GM19193 (cell line): ENCODE data around the gene TOM1.

Source experiments
- POLR2A ChIP-seq: IDR thresholded peaks from 4 replicates; pipeline ENCODE4 v1.6.1; 2011; ENCODE audit not compliant: insufficient read depth, insufficient read length; ENCODE audit errors: extremely low read depth

TOM1 gene

GRCh38 chr22:35314161-35314942 lies 14.7 kb downstream of the TOM1 start:
- no peak for TF ChIP-seq POLR2A

GRCh38 chr22:35315141-35315854 lies 15.6 kb downstream of the TOM1 start:
- TF ChIP-seq POLR2A: no peak

DNA sequence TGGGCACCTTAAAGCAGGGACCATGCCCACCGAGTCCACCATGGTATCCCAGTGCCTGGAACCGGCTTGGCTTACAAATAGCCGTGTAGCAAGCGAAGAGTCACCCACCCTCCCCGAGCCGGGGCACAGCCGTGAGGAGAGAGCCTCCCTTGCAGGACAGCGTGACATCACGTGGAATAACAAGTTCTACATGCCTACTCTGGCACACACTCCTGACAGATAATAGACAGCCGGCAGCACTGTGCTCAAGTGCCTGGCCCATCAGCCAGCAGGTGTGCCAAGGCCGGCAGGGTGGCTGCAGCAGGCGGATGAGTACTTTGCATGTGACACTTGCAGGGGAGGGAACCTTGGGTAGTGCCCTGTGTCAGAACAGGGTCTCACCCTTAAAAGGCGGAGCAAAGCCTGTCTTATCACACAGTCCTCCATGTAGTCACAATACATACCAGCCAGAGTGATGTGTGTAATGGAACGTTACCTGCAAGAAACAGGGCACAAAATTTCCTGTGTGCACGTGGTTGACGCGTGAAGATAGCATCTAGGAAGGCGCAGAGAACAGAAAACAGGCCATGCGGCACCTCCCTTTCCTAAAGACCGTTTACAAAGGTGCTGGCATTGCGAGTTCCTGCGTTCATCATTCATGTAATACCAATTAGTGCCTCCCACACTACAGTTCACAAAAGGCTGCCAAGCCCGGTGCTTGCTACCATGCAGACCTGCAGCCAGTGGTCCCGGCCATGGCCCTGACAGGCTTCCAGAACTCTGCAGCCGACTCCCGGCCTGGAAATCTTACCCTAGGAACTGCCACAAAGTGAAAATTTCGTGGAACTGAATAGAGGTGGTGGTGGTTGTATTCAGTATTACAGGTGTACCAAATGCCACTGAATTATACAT lies 16.4 kb downstream of the TOM1 start:
- TF ChIP-seq POLR2A: no peak

DNA sequence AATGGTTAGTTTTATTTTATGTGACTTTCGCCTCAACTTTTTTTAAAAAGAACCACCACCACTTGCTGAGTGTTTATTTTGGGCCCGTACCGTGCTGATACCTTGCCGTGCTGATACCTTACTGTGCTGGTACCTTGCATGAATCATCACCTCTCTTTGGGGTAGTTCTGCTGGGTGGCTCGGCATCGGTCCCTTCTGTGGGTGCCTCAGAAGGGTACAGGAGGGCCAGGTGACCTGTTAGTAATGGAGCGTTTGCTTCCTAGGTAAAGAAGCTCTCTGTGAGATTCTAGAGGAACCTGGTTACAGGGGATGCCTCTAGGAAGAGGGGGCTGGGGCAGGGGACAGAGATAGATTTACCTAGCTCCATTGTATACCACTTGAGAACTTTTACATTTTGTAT lies 17.1 kb downstream of the TOM1 start:
- no peak for TF ChIP-seq POLR2A

- TF ChIP-seq POLR2A: no peak
Measured at GRCh38 chr22:35317680-35318290, 18.1 kb downstream of the TOM1 start.

DNA sequence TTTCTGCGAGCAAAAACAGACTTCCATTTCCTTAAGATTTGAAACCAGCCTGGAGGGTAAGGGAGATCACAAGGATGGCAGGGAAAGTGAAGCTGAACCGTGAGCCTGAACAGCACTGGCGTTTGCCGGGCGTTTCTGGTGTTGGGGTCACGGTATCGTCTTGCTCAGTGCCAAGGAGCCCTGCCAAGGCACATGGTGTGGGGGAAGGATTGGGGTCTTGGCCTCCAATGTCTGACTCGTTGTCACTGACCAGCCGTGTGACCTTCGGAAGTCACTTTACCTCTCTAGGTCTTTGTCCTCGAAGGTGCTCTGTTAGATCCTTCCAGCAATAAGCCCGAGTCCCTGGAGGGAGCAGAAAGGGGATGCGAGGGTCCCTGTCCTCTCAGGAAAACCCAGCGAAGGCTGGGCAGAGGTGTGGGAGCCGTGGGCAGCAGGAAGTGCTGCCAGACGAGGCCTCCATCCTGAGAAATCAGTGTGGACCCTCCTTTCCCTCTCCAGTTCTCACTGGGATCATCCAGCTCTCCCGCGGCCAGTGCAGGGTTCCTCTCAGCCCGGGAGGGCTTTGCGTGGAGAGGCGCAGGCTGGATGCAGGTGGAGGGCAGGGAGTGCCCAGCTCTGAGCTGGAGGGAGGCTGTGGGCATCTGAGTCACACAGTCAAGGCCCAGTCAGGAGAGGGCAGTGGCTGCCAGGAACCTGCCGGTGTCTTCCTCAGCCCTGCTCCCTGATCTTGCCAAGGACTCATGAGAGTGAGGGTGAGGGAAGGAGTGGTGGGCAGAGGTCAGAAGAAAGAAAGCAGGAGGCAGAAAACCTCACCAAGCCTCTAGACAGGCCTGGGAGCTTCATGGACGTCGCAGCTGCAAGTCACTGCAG lies 18.9 kb downstream of the TOM1 start:
- no peak for TF ChIP-seq POLR2A

DNA sequence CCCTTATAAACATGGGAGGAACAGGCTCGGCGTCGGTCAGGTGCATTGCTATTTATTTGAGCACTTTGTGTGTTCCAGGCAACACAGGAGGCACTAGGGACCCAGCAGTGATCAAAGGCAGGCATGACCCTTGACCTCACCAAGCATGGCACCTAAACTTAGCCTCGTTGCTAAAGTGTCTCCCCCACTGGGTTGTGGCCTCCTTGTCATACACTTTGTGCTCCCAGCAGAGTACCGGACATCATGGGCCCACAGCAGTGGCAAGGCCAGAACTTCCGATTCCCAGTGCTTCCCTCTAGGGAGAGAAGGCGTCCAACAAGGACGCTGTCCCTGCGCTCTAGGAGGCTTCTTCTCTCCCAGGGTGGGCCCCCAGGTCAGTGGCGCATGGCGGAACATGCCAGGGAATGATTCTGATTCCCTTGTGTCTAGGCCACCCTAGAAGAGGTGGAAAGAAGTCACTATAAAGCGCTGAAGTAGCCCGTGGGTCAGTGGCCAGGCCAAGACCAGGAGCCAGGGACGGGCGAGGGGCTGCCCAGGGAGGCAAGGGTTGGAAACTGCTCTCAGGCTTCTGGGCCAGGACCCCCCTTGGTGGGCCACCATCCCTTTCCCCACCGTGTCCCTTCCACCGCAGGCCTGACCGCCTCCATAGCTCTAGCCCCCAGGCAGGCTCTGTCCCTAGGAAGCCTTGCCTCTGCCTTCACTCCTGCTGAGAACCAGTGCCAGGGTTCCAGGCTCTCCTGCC lies 19.7 kb downstream of the TOM1 start:
- no peak for TF ChIP-seq POLR2A

- TF ChIP-seq POLR2A: no peak
Measured at GRCh38 chr22:35322126-35322525, 22.4 kb downstream of the TOM1 start.

DNA sequence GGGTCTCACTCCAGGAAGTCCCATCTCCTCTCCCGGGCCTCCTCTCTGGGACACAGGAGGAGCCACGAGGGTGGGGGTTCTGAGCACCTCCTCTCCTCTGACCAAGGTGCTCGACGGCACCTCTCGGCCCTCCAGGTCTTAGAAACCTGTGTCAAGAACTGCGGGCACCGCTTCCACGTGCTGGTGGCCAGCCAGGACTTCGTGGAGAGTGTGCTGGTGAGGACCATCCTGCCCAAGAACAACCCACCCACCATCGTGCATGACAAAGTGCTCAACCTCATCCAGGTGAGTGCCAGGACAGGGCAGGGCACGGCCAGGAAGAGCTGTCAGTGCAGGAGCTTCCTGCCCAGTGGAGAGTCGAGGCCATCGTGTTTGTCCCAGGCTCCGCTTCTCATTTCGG lies 23.2 kb downstream of the TOM1 start:
- no peak for TF ChIP-seq POLR2A

DNA sequence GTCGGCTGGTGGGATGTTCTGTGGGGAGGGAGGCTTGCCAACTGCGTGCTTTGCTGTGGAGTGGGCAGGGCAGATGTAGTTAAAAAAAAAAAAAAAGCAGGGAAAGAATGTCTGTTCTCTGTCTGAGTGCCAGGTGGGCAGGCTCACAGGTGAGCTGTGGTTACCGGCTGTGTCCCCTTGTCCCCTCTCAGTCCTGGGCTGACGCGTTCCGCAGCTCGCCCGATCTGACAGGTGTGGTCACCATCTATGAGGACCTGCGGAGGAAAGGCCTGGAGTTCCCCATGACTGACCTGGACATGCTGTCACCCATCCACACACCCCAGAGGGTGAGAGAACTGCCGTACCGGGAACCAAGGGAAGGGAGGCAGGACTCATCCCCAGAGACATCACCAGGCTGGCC lies 23.6 kb downstream of the TOM1 start:
- TF ChIP-seq POLR2A: no peak

DNA sequence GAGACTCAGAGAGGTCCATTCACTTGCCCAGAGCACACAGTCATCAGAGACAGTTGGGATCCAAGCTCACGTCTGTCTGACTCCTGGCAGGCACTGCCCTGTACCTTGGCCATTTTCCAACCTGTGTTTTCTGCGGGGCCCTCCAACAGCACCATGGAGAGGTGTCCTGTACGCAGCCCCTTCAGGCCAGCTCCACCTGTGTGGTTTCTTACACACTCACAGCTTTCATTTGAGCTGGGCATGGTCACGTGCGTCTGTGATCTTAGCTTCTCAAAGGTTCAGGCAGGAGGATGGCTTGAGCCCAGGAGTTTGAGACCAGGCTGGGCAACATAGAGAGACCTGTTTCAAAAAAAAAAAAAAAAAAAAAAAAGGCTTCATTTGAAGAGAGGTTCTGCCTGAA lies 24.4 kb downstream of the TOM1 start:
- no peak for TF ChIP-seq POLR2A

- TF ChIP-seq POLR2A: no peak
Measured at GRCh38 chr22:35324762-35325161, 25.1 kb downstream of the TOM1 start.

- no peak for TF ChIP-seq POLR2A
Measured at GRCh38 chr22:35325209-35325608, 25.5 kb downstream of the TOM1 start.
